ENCODE measurements around the gene F12.
"Not testable (repeated sequence)": the region's sequence is repeated elsewhere in the genome, so short reads cannot be mapped to it uniquely, and the experiment has no call there.

The F12 gene

GRCh38 chr5:177368869-177369644 lies 40.3 kb downstream of the F12 start:
- peak; percentile 65 for DNase-seq (ENCODE audit: low spot score)

GRCh38 chr5:177367981-177368868 lies 41.1 kb downstream of the F12 start:
- no peak for DNase-seq (ENCODE audit: low spot score)

DNA sequence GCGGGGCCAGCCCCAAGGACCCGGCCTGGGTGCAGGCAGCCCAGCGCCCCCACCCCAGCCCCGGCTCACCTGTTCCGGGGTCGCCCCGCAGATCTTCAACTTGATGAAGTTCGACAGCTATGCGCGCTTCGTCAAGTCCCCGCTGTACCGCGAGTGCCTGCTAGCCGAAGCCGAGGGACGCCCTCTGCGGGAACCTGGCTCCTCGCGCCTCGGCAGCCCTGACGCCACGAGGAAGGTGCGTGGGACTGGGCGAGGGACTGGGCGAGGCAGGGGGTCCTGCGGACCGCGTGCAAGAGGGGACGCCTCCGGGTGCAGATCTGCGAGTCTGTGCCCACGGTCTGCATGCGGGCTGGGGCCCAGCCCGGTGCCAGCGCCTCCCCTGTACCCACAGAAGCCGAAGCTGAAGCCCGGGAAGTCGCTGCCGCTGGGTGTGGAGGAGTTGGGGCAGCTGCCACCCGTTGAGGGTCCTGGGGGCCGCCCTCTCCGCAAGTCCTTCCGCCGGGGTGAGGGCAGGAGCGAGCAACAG lies 42.0 kb downstream of the F12 start:
- no peak for DNase-seq (ENCODE audit: low spot score)

DNA sequence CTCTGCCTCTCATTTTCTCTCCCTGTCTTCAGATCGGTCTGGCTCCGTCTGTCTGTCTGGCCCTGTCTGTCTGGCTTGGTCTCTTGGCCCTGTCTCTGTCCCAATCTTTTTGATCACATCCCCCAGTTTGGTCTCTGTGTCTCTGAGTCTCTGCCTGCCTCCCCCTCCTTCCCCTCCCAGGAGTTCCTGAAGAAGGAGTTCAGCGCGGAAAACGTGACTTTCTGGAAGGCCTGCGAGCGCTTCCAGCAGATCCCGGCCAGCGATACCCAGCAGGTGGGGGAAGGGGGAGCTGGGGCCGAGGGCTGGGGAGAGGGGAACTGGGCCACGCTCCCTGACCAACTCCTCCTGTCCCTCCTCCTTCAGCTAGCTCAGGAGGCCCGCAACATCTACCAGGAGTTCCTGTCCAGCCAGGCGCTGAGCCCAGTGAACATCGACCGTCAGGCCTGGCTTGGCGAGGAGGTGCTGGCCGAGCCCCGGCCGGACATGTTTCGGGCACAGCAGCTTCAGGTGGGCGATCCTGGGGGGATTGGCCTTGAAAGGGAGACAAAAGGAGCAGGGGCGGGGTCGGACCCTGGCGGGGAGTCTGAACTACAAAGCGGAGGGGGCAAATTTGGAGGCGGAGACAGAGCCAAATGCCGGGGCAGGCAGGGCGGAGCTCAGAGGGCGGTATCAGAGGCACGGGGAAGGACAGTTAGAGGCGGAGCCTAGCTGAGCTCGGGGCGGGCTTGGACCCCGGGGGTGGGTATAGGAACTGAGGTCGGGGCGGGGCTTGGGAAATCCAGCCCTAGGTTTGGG lies 42.6 kb downstream of the F12 start:
- DNase-seq (ENCODE audit: low spot score), result no peak

GRCh38 chr5:177365845-177366527 lies 43.4 kb downstream of the F12 start:
- no peak for DNase-seq (ENCODE audit: low spot score)

GRCh38 chr5:177364159-177364962 lies 45.0 kb downstream of the F12 start:
- DNase-seq (ENCODE audit: low spot score), result no peak

DNA sequence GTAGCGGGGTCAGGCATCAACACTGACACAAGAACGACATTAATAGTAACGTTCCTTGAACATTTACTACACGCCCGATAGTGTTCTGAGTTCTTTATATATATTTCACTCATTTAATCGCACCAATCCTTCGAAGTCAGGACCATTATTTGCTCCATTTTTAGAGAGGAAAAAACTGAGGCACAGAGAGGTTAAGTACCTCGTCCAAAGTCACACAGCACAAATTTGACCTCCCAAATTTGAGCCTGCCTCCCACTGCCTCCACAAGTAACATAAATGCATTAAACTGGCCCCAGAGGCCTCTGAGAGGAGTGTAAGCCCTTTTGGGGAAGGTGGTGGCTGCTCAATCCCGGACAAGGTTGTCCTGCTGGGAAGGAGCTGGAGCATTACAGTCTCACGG lies 45.8 kb downstream of the F12 start:
- no peak for DNase-seq (ENCODE audit: low spot score)

- DNase-seq (ENCODE audit: low spot score), result peak; percentile 84
Measured at GRCh38 chr5:177362610-177363507, 46.5 kb downstream of the F12 start.

GRCh38 chr5:177362292-177362609 lies 47.1 kb downstream of the F12 start:
- DNase-seq (ENCODE audit: low spot score), result no peak

DNA sequence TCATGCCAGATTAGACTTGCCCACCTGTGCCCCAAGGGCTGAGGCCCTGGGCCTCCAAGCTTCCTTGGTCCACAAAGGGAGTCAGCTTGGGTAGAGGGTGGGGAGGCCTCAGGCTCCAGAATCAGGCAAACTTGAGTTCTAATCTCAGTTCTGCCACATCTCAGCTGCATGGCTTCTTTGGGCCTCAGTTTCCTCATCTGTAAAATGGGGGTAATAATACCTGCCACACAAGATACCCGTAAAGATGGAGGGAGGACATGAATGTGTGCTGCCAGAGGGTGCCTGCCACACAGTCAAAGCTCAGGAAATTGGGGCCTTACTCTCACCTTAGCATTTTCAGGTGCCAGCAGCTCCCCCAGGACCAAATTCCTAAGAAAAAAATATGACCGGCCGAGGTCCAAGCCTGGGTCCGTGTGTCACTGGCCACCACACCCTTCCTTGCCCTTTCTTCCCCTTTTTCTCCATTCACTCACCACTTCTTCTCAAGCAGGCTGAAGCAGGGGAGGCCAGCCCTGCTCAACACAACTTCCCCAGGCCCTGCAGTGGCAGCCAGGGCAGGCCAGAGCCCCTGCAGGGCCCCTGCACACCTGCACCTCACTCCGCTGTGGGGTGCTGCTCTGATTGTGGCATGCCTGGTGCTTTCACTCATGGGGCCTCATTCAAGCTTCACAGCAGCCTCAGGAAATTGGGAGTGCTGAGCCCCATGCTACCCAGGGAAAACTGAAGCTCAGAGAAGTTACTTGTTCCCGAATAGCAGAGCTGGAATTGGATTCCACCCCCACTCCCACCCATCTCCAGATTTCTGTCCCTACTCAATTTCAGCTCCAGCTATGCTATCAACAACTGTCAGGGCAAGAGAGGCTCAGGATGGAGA lies 47.7 kb downstream of the F12 start:
- no peak for DNase-seq (ENCODE audit: low spot score)

- not testable (repeated sequence) for DNase-seq (ENCODE audit: low spot score)
Measured at GRCh38 chr5:177360740-177361139, 48.6 kb downstream of the F12 start.

DNA sequence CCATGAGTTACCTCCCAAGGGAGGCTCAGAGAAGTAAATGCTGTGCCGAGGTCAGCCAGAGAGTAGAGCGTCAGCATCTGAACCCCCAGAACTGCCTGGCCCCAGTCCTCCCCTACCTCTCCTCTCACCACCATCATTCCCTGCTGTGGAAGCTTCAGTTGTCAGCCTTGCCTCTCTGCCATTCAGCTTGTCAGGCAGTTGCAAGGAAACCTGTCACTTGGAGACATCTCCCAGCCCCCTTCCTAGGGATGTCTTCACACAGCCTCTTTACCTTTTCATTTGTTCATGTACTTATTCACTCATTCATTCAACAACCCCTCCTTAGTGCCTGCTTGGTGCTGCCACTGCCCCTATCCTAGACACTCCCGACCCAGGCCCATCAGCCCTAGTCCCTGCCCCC lies 49.5 kb downstream of the F12 start:
- no peak for DNase-seq (ENCODE audit: low spot score)

DNA sequence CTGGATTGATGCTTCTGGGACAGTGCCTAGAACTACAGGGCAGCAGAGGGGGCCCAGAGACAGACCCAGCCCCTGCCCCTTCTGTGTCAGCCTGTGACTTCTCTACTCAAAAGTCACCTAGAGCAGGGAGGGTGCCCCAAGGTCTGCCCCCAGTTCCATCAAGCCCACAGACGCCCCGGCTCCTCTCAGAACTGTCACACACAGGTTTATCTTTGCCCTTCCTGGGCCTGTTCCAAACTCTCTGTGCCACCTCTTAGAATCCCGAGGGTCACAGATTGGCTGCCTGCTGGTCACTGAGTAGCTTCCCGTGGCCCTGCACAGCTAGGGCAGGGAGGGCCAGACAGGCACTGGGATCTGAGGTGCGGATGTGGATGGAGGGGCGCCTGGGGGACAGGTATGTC lies 49.9 kb downstream of the F12 start:
- no peak for DNase-seq (ENCODE audit: low spot score)

DNA sequence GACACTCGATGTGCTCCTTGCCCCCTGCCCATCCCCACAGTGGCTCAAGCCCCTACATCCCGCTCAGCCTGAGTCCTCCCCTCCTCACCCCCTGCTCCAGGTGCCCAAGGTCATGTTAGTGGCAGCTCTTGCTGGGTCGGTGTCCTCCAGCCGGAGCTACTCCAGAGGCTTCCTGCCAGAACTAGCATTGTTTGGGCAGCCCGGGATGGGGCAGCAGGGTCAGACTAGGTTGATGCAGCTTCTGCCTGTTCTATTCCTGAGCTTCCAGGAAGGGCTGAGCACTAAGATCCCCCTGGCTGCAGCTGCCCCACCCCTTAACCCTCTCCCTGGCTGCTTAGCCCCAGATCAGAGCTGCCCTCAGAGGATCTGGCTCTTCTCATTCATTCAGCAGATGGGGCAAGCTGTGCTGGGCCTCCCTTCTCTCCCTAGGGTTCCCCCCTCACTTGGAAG lies 51.0 kb downstream of the F12 start:
- DNase-seq (ENCODE audit: low spot score), result no peak

GRCh38 chr5:177357459-177358351 lies 51.7 kb downstream of the F12 start, which contains the start of gene RGS14:
TSS of gene RGS14 (plus strand) at chr5:177357924. CDS start at chr5:177358025, 101 bp downstream.
- no peak for DNase-seq (ENCODE audit: low spot score)

DNA sequence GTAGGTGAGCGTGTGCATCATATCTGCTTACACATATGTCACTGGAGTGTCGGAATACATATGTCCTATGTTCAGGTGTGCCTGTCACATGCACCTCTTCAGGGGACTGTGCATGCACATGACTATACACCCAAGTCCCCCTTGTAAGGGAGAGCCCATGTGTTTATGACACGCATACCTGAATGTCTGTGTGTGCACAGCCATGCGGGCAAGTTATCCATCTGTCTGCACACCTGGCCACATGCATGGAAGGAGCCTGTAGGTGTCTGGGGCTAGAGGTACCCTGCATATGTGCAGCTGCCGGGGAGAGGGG lies 52.3 kb downstream of the F12 start:
- DNase-seq (ENCODE audit: low spot score), result no peak

GRCh38 chr5:177356746-177357145 lies 52.6 kb downstream of the F12 start:
- no peak for DNase-seq (ENCODE audit: low spot score)

- DNase-seq (ENCODE audit: low spot score), result no peak
Measured at GRCh38 chr5:177355868-177356168, 53.5 kb downstream of the F12 start.

Measured in D341Med (cell line).